Suprapubic skin (tissue), 4 donors: ENCODE measurements around the gene IL1R1. TPM values are rescaled to one million over a fixed set of nuclear protein-coding genes. Genes with fewer than 3 reads are reported as not detected.
A peak's percentile ranks its signal among the peaks of the same experiment; 100 is the strongest.

Experiments
- DNase-seq, 2 donors: peaks; one replicate each; pipeline ENCODE4 v3.0.0-alpha.2; 2019; ENCODE audit warnings: low spot score in 2 of 2
- H3K27ac ChIP-seq: fragments of 200-600 bp; sonication (generic); one replicate; pipeline ENCODE4 v1.5.1; 2019
- H3K27me3 ChIP-seq: fragments of 200-600 bp; sonication (generic); one replicate; pipeline ENCODE4 v1.5.1; 2019
- H3K36me3 ChIP-seq: fragments of 200-600 bp; sonication (generic); one replicate; pipeline ENCODE4 v1.5.1; 2019
- H3K4me1 ChIP-seq: fragments of 200-600 bp; sonication (generic); one replicate; pipeline ENCODE4 v1.5.1; 2019
- H3K4me3 ChIP-seq: fragments of 200-600 bp; sonication (generic); one replicate; pipeline ENCODE4 v1.5.1; 2019; ENCODE audit warnings: mild to moderate bottlenecking
- H3K9me3 ChIP-seq: fragments of 200-600 bp; sonication (generic); one replicate; pipeline ENCODE4 v1.5.1; 2019
- CTCF ChIP-seq, 2 donors: fragments of 200-600 bp in 1 of 2; fragments of 450-650 bp in 1 of 2; sonication (generic) in 1 of 2; IDR thresholded peaks; one replicate each; pipeline ENCODE4 v1.5.1; 2016 to 2019; ENCODE audit warnings: antibody characterized with exemption in 2 of 2, mild to moderate bottlenecking in 1 of 2, moderate library complexity in 1 of 2
- EP300 ChIP-seq: sonication (generic); formaldehyde crosslinking; IDR thresholded peaks from one replicate; pipeline ENCODE4 v1.6.1; 2017; ENCODE audit warnings: antibody characterized with exemption
- POLR2A ChIP-seq, 2 donors: fragments of 450-650 bp; IDR thresholded peaks; one replicate each; pipeline ENCODE4 v1.6.1; 2017; ENCODE audit warnings: antibody characterized with exemption in 2 of 2, mild to moderate bottlenecking in 2 of 2, moderate library complexity in 2 of 2
- POLR2AphosphoS5 ChIP-seq, 3 donors: sonication (generic); formaldehyde crosslinking; IDR thresholded peaks; one replicate each; pipeline ENCODE4 v1.6.1; 2017; ENCODE audit warnings: antibody characterized with exemption in 3 of 3
- WGBS: methylation state at CpG from one replicate; pipeline ENCODE4 v1.1.5; 2018; 5-methylcytosine and 5-hydroxymethylcytosine counted together
- total RNA-seq, 4 donors: library from RNA; depleted of rRNA; stranded (reverse); fragments of >200 nt; gene quantifications; one replicate each; pipeline ENCODE4 v1.1.0, GENCODE V29; 2016

The IL1R1 gene
- total RNA-seq, 4 donors from 2014 or later: 52.1 to 90.0 (median 58.8) TPM

DNA sequence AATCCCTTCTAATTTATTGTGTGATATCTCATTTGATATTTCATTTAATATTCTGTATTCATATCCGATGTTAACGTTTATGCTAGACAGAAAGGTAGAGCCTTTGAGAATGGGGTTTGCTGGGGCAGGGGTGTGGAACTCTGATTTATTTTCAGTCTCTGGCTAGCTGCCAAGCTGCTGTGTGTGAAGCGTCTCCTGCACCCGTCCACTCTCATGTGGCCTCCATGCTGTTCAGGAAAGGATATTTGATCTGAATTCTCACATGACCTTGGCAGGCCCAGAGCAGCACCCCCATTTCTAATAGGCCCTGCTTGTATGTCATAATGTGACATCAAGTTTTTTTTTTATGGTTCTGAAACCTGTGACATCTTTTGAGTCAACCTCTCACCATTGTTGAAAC is 1.6 kb downstream of the IL1R1 start:
- H3K27ac ChIP-seq: peak overlapping the region; percentile 95
- no peak for TF ChIP-seq EP300
- H3K4me1 ChIP-seq: peaks cover 23% of the 10 kb centered on the region
- peaks cover 7% of the 10 kb centered on the region for H3K36me3 ChIP-seq
- 35% methylated on average over 4 of the region's 4 CpGs for WGBS
- H3K27me3 ChIP-seq: no peaks in the 10 kb centered on the region
- peak overlapping the region; percentile 70 for H3K4me3 ChIP-seq
- no peaks in the 10 kb centered on the region for H3K9me3 ChIP-seq
- no peak for DNase-seq

GRCh38 chr2:102145107-102145506 is 2.6 kb downstream of the IL1R1 start:
- 97% methylated on average over 4 of the region's 4 CpGs for WGBS
- peak overlapping the region; percentile 70 for H3K4me3 ChIP-seq

DNA sequence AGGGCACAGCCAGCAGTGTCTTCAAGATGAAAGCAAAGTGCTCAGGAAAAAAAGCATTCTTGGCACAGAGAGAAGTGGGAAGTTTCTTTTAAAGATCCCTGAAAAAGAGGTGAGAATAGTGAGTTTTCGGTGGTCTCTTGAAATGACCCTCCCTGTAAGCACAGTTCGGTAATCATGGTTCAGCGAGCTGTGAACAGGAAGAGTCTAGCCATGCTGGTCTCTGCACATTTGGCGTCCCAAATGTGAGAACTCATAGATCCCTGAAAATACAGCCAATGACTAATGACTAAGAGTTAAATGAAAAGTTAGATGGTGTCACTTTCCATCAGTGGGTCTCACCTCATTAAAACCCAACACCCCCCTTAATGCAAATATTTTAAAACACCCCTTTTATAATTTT is 3.4 kb downstream of the IL1R1 start:
- H3K27me3 ChIP-seq: no peaks in the 10 kb centered on the region
- peaks cover 19% of the 10 kb centered on the region for H3K4me1 ChIP-seq
- no peaks in the 10 kb centered on the region for H3K9me3 ChIP-seq
- H3K36me3 ChIP-seq: peaks cover 11% of the 10 kb centered on the region
- H3K4me3 ChIP-seq: peak overlapping the region; percentile 70
- no peak for TF ChIP-seq CTCF (IDR thresholded peaks at IDR 0.05)
- no peak for TF ChIP-seq EP300
- TF ChIP-seq POLR2AphosphoS5 (IDR thresholded peaks at IDR 0.05): no peak
- TF ChIP-seq POLR2A (IDR thresholded peaks at IDR 0.05): no peak
- no peak for DNase-seq
- H3K27ac ChIP-seq: no peak overlapping the region
- 89% methylated on average over 4 of the region's 4 CpGs for WGBS

More at GRCh38 chr2:102145107-102145506, 2.6 kb downstream of the IL1R1 start:
- Histone ChIP-seq H3K27me3 (no peaks in the 10 kb centered on the region), H3K9me3 (no peaks in the 10 kb centered on the region), H3K36me3 (peaks cover 11% of the 10 kb centered on the region), H3K4me1 (peaks cover 23% of the 10 kb centered on the region), H3K27ac (no peak overlapping the region)
- no peak for DNase-seq
- no peak for TF ChIP-seq POLR2A (IDR thresholded peaks at IDR 0.05)
- TF ChIP-seq CTCF (IDR thresholded peaks at IDR 0.05): no peak
- TF ChIP-seq EP300: no peak
- no peak for TF ChIP-seq POLR2AphosphoS5 (IDR thresholded peaks at IDR 0.05)

GRCh38 chr2:102147935-102148334 is 5.4 kb downstream of the IL1R1 start:
- no peak overlapping the region for H3K27ac ChIP-seq
- DNase-seq: no peak
- H3K36me3 ChIP-seq: peaks cover 11% of the 10 kb centered on the region
- peaks cover 11% of the 10 kb centered on the region for H3K4me1 ChIP-seq
- TF ChIP-seq EP300: no peak
- no peak for TF ChIP-seq POLR2A (IDR thresholded peaks at IDR 0.05)
- TF ChIP-seq CTCF (IDR thresholded peaks at IDR 0.05): no peak
- TF ChIP-seq POLR2AphosphoS5 (IDR thresholded peaks at IDR 0.05): no peak
- H3K9me3 ChIP-seq: no peaks in the 10 kb centered on the region
- no peak overlapping the region for H3K4me3 ChIP-seq
- WGBS: 78% methylated on average over 3 of the region's 3 CpGs
- H3K27me3 ChIP-seq: no peaks in the 10 kb centered on the region

GRCh38 chr2:102149243-102149642 is 6.7 kb downstream of the IL1R1 start:
- DNase-seq: no peak
- H3K4me1 ChIP-seq: peaks cover 13% of the 10 kb centered on the region
- H3K9me3 ChIP-seq: no peaks in the 10 kb centered on the region
- WGBS: 89% methylated on average over 2 of the region's 2 CpGs
- peaks cover 23% of the 10 kb centered on the region for H3K36me3 ChIP-seq
- H3K4me3 ChIP-seq: no peak overlapping the region
- no peak for TF ChIP-seq POLR2AphosphoS5 (IDR thresholded peaks at IDR 0.05)
- no peak overlapping the region for H3K27ac ChIP-seq
- no peaks in the 10 kb centered on the region for H3K27me3 ChIP-seq

GRCh38 chr2:102149644-102150455 is 7.3 kb downstream of the IL1R1 start:
- no peaks in the 10 kb centered on the region for H3K27me3 ChIP-seq
- peaks cover 29% of the 10 kb centered on the region for H3K36me3 ChIP-seq
- no peak overlapping the region for H3K4me3 ChIP-seq
- no peak for DNase-seq
- peaks cover 16% of the 10 kb centered on the region for H3K4me1 ChIP-seq
- no peaks in the 10 kb centered on the region for H3K9me3 ChIP-seq
- 79% methylated on average over 9 of the region's 9 CpGs for WGBS
- TF ChIP-seq POLR2A (IDR thresholded peaks at IDR 0.05) (no peak), POLR2AphosphoS5 (IDR thresholded peaks at IDR 0.05) (no peak), CTCF (IDR thresholded peaks at IDR 0.05) (no peak), EP300 (no peak)
- no peak overlapping the region for H3K27ac ChIP-seq
